ENCODE measurements around the gene NFATC2.
"Not testable (repeated sequence)": the region's sequence is repeated elsewhere in the genome, so short reads cannot be mapped to it uniquely, and the experiment has no call there.

Gene NFATC2

DNA sequence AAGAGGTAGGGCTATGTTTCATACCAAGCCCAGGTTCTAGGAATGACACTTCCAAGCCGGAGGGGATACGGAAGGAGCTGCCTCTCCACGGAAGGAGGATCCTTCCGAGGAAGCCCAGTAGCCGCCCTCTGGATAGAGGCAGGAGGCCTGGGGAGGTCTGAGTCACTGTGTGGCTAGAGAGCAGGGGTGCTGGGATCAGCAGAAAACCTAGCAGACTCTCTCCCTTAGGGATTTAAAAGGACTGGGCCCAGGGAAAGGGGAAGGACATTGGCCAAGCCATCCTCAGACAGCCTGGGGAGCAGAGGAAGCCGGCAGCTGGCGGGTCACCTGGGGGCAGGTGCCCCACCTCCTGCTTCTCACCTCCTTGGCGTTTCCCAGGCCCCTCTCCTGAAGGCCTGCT lies 36.6 kb upstream of the NFATC2 start:
- no peaks in the 10 kb centered on the region for H3K9me3 ChIP-seq (ENCODE audit: control insufficient read depth in 2 of 2, low read length in 2 of 2)

DNA sequence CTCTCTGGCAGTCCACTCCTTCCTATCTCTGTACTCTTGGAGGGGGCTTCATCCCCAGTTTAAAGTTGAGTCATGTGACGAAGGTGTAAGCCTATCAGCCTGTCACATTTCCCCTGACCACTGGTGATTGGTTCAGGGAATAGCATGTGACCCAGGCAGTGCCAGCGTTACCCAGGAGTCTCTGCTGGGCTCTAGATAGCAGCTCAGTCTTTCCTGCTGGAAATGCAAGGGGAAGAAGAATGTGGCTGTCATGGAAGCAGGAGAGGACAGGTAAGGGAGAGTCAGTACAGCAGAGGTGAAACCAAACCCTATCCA lies 35.6 kb upstream of the NFATC2 start:
- Histone ChIP-seq H3K36me3 (ENCODE audit: control insufficient read depth in 2 of 2, insufficient read depth in 2 of 2, low read length in 2 of 2) (no peaks in the 10 kb centered on the region), H3K27me3 (ENCODE audit: control insufficient read depth in 1 of 2, insufficient read depth in 2 of 2, low read length in 2 of 2) (no peaks in the 10 kb centered on the region), H3K4me1 (ENCODE audit: control insufficient read depth, insufficient read depth, low read length) (peaks cover 3% of the 10 kb centered on the region), H3K27ac (ENCODE audit: low read length) (no peak overlapping the region), H3K9me3 (ENCODE audit: control insufficient read depth in 2 of 2, low read length in 2 of 2) (no peaks in the 10 kb centered on the region), H3K9ac (ENCODE audit: low read length in 2 of 2) (no peak overlapping the region), H3K4me3 (ENCODE audit: low read length in 2 of 2) (no peak overlapping the region)

More for the DNA sequence above, 36.6 kb upstream of the NFATC2 start:
- Histone ChIP-seq H3K27ac (ENCODE audit: low read length) (no peak overlapping the region), H3K9ac (ENCODE audit: low read length in 2 of 2) (no peak overlapping the region), H3K4me3 (ENCODE audit: low read length in 2 of 2) (no peak overlapping the region), H3K27me3 (ENCODE audit: control insufficient read depth in 1 of 2, insufficient read depth in 2 of 2, low read length in 2 of 2) (no peaks in the 10 kb centered on the region), H3K36me3 (ENCODE audit: control insufficient read depth in 2 of 2, insufficient read depth in 2 of 2, low read length in 2 of 2) (no peaks in the 10 kb centered on the region), H3K4me1 (ENCODE audit: control insufficient read depth, insufficient read depth, low read length) (no peaks in the 10 kb centered on the region)

DNA sequence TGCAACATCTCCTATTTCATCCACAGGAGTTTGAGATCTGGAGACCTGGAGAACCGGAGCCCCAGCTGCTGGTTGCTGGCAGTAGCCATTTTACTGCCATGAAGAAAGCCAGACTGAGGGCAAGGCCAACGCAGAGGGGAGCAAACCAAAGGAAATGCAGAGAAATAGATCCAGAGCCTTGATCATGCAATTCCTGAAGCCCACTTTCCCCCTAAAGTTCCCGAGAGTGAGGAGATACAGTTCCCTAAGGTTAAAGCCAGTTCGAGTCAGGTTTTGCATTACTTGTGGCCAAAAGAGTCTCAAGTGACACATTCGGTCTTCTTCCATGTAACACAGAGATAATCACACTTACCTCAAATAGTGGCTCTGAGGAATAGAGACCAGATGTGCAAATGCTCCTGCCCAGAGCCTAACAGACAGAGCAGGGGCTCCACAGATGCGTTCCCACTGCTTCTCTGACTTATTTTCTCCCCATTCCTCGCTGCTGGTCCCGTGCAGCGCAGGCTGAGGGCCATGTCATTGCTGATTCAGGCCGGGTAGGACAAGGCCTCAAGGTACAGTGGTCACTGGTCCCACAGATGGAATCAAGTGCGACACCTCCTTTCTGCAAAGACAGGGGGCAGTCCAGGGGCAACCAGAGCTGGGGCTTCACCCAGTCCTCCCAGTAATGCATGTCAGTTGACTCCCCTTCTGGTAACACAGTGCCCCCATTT lies 35.1 kb upstream of the NFATC2 start:
- Histone ChIP-seq H3K27ac (ENCODE audit: low read length) (no peak overlapping the region), H3K27me3 (ENCODE audit: control insufficient read depth in 1 of 2, insufficient read depth in 2 of 2, low read length in 2 of 2) (no peaks in the 10 kb centered on the region), H3K4me1 (ENCODE audit: control insufficient read depth, insufficient read depth, low read length) (peaks cover 3% of the 10 kb centered on the region), H3K4me3 (ENCODE audit: low read length in 2 of 2) (no peak overlapping the region), H3K36me3 (ENCODE audit: control insufficient read depth in 2 of 2, insufficient read depth in 2 of 2, low read length in 2 of 2) (no peaks in the 10 kb centered on the region), H3K9ac (ENCODE audit: low read length in 2 of 2) (no peak overlapping the region), H3K9me3 (ENCODE audit: control insufficient read depth in 2 of 2, low read length in 2 of 2) (no peaks in the 10 kb centered on the region)

DNA sequence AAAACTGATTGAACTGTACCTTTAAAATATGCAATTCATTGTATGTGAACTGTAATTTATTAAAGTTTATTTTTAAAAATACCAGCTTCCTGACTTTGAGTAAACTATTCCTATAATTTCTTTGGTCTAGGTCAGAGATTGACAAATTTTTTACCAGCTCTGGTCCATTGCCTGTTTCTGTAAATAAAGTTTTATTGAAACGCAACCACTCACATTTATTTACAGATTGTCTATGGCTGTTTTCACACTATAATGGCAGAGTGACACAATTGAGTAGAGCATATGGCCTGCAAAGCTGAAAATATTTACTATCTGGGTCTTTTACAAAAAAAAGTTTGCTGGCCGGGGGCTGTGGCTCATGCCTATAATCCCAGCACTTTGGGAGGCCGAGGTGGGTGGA lies 33.0 kb upstream of the NFATC2 start:
- no peak overlapping the region for H3K9ac ChIP-seq (ENCODE audit: low read length in 2 of 2)
- no peaks in the 10 kb centered on the region for H3K27me3 ChIP-seq (ENCODE audit: control insufficient read depth in 1 of 2, insufficient read depth in 2 of 2, low read length in 2 of 2)
- H3K27ac ChIP-seq (ENCODE audit: low read length), result no peak overlapping the region
- H3K4me1 ChIP-seq (ENCODE audit: control insufficient read depth, insufficient read depth, low read length), result peaks cover 9% of the 10 kb centered on the region
- H3K9me3 ChIP-seq (ENCODE audit: control insufficient read depth in 2 of 2, low read length in 2 of 2), result no peaks in the 10 kb centered on the region
- H3K36me3 ChIP-seq (ENCODE audit: control insufficient read depth in 2 of 2, insufficient read depth in 2 of 2, low read length in 2 of 2), result no peaks in the 10 kb centered on the region
- no peak overlapping the region for H3K4me3 ChIP-seq (ENCODE audit: low read length in 2 of 2)

DNA sequence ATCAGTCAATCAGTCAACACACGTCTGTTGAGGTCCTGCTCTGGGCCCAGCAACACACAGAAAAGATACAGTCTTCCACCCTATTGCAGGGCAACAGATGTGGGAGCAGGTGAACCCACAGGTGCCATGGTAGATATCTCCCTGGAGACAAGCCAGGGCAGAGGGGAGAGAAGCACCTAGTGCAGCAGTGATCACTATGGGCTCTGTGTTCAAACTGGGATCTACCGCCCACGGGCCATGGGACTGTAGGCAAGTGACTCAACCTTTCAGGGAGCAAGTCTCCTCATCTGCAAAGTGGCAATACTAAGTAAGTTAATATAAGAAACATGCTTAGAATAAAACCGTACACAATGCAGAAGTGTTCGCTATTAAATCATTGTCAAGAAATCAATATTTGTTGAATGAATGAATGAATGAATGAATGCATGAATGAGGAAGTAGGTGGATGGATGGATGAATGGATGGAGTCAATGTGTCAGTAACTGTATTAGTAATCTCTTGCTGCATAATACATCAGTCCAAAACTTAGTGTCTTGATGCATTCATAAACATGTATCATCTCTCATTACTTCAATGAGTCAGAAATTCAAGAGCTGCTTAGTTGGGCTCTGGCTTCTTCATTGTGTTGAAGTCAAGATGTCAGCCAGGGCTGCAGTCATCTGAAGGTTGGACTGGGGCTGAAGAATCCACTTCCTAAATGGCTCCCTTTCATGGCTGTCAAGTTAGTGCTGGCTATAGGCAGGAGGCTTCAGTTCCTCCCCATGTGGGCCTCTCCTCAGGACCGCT lies 31.9 kb upstream of the NFATC2 start:
- Histone ChIP-seq H3K27ac (ENCODE audit: low read length) (no peak overlapping the region), H3K9ac (ENCODE audit: low read length in 2 of 2) (no peak overlapping the region), H3K4me1 (ENCODE audit: control insufficient read depth, insufficient read depth, low read length) (peaks cover 16% of the 10 kb centered on the region), H3K27me3 (ENCODE audit: control insufficient read depth in 1 of 2, insufficient read depth in 2 of 2, low read length in 2 of 2) (no peaks in the 10 kb centered on the region), H3K36me3 (ENCODE audit: control insufficient read depth in 2 of 2, insufficient read depth in 2 of 2, low read length in 2 of 2) (no peaks in the 10 kb centered on the region), H3K9me3 (ENCODE audit: control insufficient read depth in 2 of 2, low read length in 2 of 2) (no peaks in the 10 kb centered on the region), H3K4me3 (ENCODE audit: low read length in 2 of 2) (no peak overlapping the region)

DNA sequence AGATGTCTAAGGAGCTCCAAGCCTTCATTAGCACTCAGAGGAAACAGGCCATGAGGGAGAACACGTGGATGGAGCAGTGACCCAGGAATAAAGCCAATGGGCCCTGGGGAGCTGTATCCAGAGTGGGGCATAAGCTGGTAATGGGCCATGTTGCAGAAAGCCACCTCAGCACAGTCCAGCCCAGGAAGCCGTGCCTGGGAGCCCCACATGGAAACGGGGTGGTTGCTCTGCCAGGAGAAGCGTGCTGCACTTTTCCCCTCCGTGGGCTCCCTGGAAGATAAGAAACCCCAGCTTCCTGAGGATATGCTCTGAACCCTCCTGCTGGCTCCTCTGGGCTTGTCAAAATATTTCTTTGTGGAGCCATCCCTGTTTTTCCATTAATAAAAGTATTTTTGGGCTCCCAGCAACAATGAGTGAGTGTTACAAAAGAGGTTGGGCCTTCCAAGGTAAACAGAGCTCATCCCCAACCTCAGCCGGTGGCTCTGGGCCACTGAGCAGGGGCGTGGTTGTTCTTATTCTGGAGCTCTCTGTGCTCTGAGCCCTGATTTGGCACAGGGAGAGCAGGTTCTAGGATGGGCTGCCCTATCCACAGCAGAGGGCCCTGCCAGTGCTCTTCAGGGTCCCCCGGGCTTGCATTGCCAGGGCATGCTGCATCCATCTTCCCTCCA lies 31.2 kb upstream of the NFATC2 start:
- H3K27ac ChIP-seq (ENCODE audit: low read length), result no peak overlapping the region
- no peaks in the 10 kb centered on the region for H3K9me3 ChIP-seq (ENCODE audit: control insufficient read depth in 2 of 2, low read length in 2 of 2)
- H3K9ac ChIP-seq (ENCODE audit: low read length in 2 of 2), result no peak overlapping the region
- no peaks in the 10 kb centered on the region for H3K27me3 ChIP-seq (ENCODE audit: control insufficient read depth in 1 of 2, insufficient read depth in 2 of 2, low read length in 2 of 2)
- H3K4me3 ChIP-seq (ENCODE audit: low read length in 2 of 2), result no peak overlapping the region
- peaks cover 16% of the 10 kb centered on the region for H3K4me1 ChIP-seq (ENCODE audit: control insufficient read depth, insufficient read depth, low read length)
- H3K36me3 ChIP-seq (ENCODE audit: control insufficient read depth in 2 of 2, insufficient read depth in 2 of 2, low read length in 2 of 2), result no peaks in the 10 kb centered on the region

DNA sequence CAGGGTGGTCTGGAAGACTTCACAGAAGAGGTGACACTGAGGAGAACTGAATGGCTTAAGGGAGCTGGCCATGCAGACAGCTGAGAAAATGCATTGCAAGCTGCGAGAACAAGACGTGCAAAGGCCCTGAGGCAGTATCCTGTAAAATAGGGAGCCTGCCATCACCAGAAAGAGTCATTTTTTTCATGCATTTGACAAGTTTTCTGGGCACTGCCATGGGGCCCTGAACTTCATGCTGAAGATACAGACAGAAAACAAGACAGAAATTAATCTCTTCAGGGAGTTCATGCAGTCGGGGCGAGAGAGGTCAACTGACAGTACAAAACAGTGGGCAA lies 28.9 kb upstream of the NFATC2 start:
- Histone ChIP-seq H3K27ac (ENCODE audit: low read length) (no peak overlapping the region), H3K9me3 (ENCODE audit: control insufficient read depth in 2 of 2, low read length in 2 of 2) (no peaks in the 10 kb centered on the region), H3K9ac (ENCODE audit: low read length in 2 of 2) (no peak overlapping the region), H3K36me3 (ENCODE audit: control insufficient read depth in 2 of 2, insufficient read depth in 2 of 2, low read length in 2 of 2) (no peaks in the 10 kb centered on the region), H3K4me3 (ENCODE audit: low read length in 2 of 2) (no peak overlapping the region), H3K4me1 (ENCODE audit: control insufficient read depth, insufficient read depth, low read length) (peaks cover 16% of the 10 kb centered on the region), H3K27me3 (ENCODE audit: control insufficient read depth in 1 of 2, insufficient read depth in 2 of 2, low read length in 2 of 2) (no peaks in the 10 kb centered on the region)

DNA sequence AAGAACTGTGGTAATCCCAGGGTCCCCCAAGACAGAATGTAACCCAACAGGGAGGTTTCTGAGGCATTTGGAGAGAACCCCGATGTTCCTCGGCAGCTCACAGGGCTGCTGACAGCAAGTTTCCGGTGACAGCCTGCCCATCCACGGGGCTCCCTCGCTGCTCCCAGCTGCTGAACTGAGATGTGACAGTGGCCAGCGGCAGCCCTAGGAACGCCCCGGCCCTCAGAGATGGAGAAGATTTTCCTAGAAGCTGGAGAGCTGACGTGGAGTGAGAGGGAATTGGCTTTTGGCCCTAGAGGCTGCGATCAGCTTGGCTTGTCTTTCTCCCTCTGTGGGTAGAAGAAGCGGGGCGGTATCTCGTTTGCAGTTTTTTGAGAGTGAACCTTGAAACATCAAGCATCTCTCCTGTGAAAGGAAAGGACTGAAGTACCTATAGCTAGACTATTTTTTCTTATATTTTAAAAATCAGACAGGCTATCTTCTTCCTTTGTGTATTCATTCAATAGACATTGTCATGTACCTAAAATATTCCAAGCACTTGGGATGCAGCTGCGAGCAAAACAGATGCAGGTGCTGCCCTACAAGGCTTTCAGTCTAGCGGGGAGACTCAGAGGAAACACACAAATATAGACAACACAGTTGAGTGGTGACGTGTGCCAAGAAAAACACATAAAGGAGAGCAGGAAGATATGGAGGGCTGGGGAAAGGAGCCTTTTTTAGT lies 28.4 kb upstream of the NFATC2 start:
- H3K4me1 ChIP-seq (ENCODE audit: control insufficient read depth, insufficient read depth, low read length), result peaks cover 20% of the 10 kb centered on the region
- H3K27ac ChIP-seq (ENCODE audit: low read length), result peak overlapping the region; percentile 70
- H3K4me3 ChIP-seq (ENCODE audit: low read length in 2 of 2), result peak overlapping the region; percentile 3 to 54
- no peaks in the 10 kb centered on the region for H3K9me3 ChIP-seq (ENCODE audit: control insufficient read depth in 2 of 2, low read length in 2 of 2)
- H3K27me3 ChIP-seq (ENCODE audit: control insufficient read depth in 1 of 2, insufficient read depth in 2 of 2, low read length in 2 of 2), result no peaks in the 10 kb centered on the region
- H3K36me3 ChIP-seq (ENCODE audit: control insufficient read depth in 2 of 2, insufficient read depth in 2 of 2, low read length in 2 of 2), result no peaks in the 10 kb centered on the region
- H3K9ac ChIP-seq (ENCODE audit: low read length in 2 of 2), result peak overlapping the region; percentile 35 to 36

DNA sequence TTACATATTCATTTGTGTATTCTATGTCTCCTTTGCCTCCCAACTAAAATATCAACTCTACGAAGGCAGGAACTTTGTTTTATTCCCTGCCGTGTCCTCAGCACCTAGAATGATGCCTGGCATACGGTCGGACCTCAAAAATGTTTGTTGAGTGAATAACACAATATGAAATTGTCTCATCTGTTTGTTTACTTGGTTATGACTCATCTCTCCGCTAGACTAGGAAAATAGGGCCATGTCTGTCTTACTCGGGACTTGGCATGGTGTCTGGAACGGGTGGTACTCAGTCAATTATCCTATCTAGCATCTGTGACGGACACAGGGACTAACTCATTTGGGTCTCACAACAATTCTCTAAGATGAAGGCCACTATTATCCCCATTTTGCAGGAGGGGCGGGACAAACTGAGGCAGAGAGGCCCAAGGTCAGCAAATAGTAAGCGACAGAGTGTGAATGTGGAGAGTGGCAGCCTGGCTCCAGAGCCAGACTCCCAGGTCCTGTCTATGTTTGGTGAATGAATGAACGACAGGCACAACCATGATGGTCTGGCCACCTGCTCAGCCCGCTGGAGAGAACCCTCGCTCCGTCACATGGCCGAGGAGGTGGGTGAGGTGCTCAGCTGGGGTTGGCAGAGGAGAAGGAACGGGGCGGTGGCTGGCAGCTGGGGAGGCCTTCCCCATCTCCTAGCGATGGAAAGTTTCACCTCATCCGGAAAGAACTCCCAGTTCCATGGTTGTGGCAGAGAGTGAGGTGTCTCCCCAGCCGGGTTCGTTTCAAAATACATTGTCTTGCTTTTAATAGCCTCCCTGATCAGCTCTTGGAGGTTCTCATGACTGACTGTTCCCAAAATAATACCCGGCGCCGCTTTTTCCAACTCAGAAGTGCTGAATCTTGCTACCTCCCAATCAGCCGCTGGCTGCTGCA lies 27.6 kb upstream of the NFATC2 start:
- no peaks in the 10 kb centered on the region for H3K36me3 ChIP-seq (ENCODE audit: control insufficient read depth in 2 of 2, insufficient read depth in 2 of 2, low read length in 2 of 2)
- H3K4me1 ChIP-seq (ENCODE audit: control insufficient read depth, insufficient read depth, low read length), result peaks cover 28% of the 10 kb centered on the region
- no peaks in the 10 kb centered on the region for H3K27me3 ChIP-seq (ENCODE audit: control insufficient read depth in 1 of 2, insufficient read depth in 2 of 2, low read length in 2 of 2)
- H3K27ac ChIP-seq (ENCODE audit: low read length), result peak overlapping the region; percentile 70
- H3K9ac ChIP-seq (ENCODE audit: low read length in 2 of 2), result peak overlapping the region; percentile 35 to 36
- H3K9me3 ChIP-seq (ENCODE audit: control insufficient read depth in 2 of 2, low read length in 2 of 2), result no peaks in the 10 kb centered on the region
- peak overlapping the region; percentile 3 to 54 for H3K4me3 ChIP-seq (ENCODE audit: low read length in 2 of 2)

DNA sequence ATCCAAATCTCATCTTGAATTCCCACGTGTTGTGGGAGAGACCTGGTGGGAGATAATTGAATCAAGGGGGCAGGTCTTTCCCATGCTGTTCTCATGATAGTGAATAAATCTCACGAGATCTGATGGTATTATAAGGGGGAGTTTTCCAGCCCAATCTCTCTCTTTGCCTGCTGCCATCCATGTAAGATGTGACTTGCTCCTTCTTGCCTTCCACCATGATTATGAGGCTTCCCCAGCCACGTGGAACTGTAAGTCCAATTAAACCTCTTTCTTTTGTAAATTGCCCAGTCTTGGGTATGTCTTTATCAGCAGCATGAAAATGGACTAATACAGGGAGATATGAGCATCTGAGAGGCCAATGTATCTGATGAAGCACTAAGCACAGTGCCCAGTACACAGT lies 26.0 kb upstream of the NFATC2 start:
- not testable (repeated sequence) for H3K9ac ChIP-seq (ENCODE audit: low read length in 2 of 2); H3K27me3 ChIP-seq (ENCODE audit: control insufficient read depth in 1 of 2, insufficient read depth in 2 of 2, low read length in 2 of 2); H3K36me3 ChIP-seq (ENCODE audit: control insufficient read depth in 2 of 2, insufficient read depth in 2 of 2, low read length in 2 of 2); H3K27ac ChIP-seq (ENCODE audit: low read length); H3K9me3 ChIP-seq (ENCODE audit: control insufficient read depth in 2 of 2, low read length in 2 of 2); H3K4me3 ChIP-seq (ENCODE audit: low read length in 2 of 2)
- H3K4me1 ChIP-seq (ENCODE audit: control insufficient read depth, insufficient read depth, low read length), result peaks cover 36% of the 10 kb centered on the region

Measured in stomach smooth muscle (tissue), 2 donors.